ENCODE data around the gene STK39.

Gene STK39

GRCh38 chr2:168210216-168210894, 37.0 kb downstream of the STK39 start:
- no peak for DNase-seq (ENCODE audit: low read depth)

- DNase-seq (ENCODE audit: low read depth) = no peak
Observed at GRCh38 chr2:168208652-168209051, 38.7 kb downstream of the STK39 start.

- DNase-seq (ENCODE audit: low read depth) = no peak
Observed at GRCh38 chr2:168207851-168208250, 39.5 kb downstream of the STK39 start.

GRCh38 chr2:168203762-168204693, 43.4 kb downstream of the STK39 start:
- DNase-seq (ENCODE audit: low read depth) = no peak

- no peak for DNase-seq (ENCODE audit: low read depth)
Observed at GRCh38 chr2:168201584-168202116, 45.7 kb downstream of the STK39 start.

- DNase-seq (ENCODE audit: low read depth) = no peak
Observed at GRCh38 chr2:168200930-168201583, 46.3 kb downstream of the STK39 start.

- DNase-seq (ENCODE audit: low read depth) = no peak
Observed at GRCh38 chr2:168198476-168199207, 48.8 kb downstream of the STK39 start.

GRCh38 chr2:168196764-168197180, 50.6 kb downstream of the STK39 start:
- no peak for DNase-seq (ENCODE audit: low read depth)

- DNase-seq (ENCODE audit: low read depth) = no peak
Observed at GRCh38 chr2:168194784-168195522, 52.4 kb downstream of the STK39 start.

- DNase-seq (ENCODE audit: low read depth) = no peak
Observed at GRCh38 chr2:168192839-168193616, 54.4 kb downstream of the STK39 start.

- DNase-seq (ENCODE audit: low read depth) = no peak
Observed at GRCh38 chr2:168191955-168192785, 55.2 kb downstream of the STK39 start.

- no peak for DNase-seq (ENCODE audit: low read depth)
Observed at GRCh38 chr2:168190590-168191336, 56.6 kb downstream of the STK39 start.

GRCh38 chr2:168189835-168190569, 57.4 kb downstream of the STK39 start:
- no peak for DNase-seq (ENCODE audit: low read depth)

GRCh38 chr2:168188002-168188401, 59.4 kb downstream of the STK39 start:
- no peak for DNase-seq (ENCODE audit: low read depth)

- DNase-seq (ENCODE audit: low read depth) = no peak
Observed at GRCh38 chr2:168186452-168186851, 60.9 kb downstream of the STK39 start.

GRCh38 chr2:168185583-168186274, 61.7 kb downstream of the STK39 start:
- DNase-seq (ENCODE audit: low read depth) = no peak

Measured in non-pigmented ciliary epithelial cell (primary cell).